ENCODE data around the gene PRKCH.
"Not testable (repeated sequence)": the region's sequence is repeated elsewhere in the genome, so short reads cannot be mapped to it uniquely, and the experiment has no call there.

The PRKCH gene

DNA sequence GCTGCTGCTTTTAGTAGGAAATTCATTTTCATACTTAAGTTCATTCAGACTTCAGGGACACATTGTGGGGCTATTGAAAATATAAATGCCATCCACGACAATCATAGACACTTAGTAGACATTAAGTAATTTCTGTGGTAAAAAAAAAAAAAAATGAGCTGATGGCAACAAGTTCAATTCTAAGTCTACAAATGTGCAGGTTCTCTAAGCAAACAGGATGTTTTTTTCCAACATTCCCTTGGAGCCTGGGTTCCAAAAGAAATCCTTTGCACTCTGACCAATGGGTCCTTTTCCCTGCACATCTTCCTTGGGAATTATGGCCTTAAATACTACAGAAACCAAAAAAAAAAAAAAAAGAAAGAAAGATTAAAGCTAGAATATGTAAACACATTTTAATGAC, 198.4 kb downstream of the PRKCH start:
- DNase-seq = no peak

GRCh38 chr14:61520576-61520975, 199.2 kb downstream of the PRKCH start:
- no peak for DNase-seq

GRCh38 chr14:61521773-61522172, 200.4 kb downstream of the PRKCH start:
- DNase-seq = no peak

DNA sequence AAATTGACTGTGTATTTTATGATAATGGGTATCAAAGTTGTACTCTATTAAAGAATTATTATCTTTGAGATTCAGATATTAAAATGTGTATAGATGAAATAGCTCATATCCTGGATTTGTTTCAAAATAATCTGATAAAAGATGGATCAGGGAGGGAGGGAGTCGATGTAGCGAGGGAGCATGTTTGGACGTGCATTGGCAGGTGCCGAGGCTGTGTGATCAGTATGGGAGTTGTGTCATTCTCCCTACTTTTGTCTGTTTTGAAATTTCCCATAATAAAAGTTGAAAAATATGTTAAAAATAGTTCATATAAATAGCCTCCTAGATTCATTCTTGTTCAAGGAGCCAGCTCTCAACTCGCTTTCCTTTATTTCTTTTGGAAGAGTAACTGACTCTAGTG, 202.4 kb downstream of the PRKCH start:
- DNase-seq = no peak

DNA sequence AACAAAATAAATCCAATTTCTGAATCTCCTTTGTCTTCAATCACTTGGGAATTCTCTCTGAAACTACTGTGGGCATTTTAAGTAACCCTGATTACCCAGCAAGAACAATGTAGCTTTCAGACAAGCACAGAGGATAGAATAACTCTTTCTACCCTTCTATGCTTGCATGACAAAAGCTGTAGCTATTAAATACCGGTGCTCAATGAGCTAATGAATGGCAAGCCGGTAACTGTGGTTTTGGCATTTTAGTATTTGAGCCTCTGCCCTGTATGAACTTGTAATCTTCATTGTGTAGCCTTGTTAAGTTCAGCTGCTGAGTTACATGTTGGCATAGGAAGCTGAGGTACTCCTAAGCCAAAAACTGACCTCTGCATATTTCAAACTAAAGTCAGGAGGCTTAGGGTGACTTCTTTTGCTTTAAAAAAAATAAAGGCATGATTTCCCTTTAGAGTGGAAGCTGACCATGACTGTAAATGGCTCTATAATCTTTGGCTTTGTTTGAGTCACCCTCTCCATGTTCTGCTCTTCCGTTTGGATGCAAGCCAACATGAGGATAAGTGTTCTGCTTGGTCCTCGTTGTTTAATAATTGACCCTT, 202.9 kb downstream of the PRKCH start:
- no peak for DNase-seq

- no peak for DNase-seq
Measured at GRCh38 chr14:61524936-61525292, 203.5 kb downstream of the PRKCH start.

DNA sequence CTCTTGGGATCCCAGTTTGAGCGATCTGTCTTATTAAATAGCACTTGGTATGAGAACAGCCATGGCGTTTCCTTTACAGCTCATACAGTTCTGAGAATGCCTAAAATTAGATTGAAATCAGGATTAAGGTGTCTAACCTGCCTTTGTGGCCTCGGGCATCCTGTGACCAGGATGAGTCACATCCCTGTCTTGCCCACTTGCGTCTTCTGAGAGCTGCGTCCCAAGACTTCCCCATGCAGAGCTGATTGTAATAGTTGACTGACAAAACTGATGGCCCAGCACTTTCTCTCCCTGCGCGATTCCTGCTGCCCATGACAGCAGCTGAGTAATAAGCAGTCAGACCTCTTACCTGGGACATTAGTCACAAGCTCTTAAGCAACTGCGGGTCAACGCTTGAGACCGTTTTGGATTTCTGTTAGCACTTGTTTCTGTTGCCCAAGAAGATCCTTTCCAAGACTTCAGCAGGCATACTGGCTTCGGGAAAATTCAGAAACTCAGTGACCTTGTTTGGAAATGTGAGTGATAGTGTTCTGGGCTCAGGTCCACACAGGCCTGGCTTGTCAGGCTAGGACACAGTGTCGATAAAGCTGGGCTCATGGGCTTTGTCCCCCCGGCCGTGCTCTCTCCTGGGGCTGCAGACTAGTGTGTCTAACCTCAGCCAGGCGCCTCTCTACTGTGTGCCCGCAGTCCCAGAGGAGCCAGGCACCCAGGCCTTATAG, 204.1 kb downstream of the PRKCH start:
- no peak for DNase-seq

DNA sequence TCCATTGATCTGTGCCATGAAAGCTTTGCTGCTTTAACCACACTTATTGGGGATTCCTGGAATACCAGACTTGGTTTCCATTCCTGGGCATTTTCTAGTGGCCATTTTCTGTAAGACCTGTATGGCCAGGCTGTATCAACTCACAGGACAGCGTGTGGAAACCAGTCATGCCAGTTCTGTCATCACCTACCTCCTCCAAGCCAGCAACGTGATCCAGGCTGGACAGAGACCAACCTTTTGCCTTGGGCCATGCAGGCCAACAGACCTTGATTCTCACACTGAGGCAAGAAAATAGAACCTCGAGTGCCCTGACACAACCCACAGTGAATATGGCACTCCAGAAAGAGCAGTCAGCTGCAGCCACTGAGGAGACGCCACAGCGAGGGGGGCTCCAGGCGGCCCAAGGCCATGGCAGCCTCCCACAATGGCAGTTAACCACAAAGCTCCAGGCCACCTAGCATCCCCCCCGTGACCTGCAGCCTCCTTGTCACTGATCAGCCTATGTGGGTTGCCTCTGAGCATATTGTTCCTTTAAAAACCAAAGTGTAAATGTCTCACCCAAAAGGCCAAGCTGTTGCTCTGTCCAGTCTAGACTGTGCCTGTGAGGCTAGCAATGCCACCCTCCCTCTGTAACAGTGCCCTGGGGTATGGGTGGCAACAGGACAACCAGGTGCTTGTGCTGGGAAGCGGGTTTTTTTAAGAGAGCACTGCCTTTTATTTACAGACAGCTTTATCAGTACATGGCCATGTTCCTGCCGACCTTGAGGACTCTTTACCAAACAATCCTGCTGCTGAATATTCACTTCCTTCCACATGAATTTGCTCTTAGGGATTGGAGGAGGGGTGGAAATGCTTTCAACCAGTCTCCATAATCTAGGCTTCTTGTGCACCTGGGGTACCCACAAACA, 205.3 kb downstream of the PRKCH start:
- DNase-seq = no peak

GRCh38 chr14:61527325-61528100, 206.1 kb downstream of the PRKCH start:
- no peak for DNase-seq

DNA sequence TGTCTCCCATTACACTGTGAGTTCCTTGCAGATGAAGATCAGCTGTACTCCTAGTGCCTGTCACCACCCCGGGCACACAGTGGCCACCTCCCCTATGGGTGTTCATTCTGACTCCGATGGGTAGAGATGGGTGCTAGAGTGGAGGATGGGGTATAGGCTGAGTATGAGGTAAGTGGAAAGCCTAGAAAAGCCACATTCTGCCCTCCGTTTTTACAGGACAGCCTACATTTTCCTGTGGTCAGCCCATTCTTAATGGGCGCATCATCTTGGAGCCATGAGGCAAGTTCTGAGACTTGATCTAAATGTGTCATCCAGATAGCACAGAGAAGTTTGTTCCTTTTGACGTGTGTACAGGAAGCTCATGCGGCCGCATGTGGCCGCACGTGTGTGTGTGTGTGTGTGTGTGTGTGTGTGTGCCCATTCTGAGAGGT, 207.2 kb downstream of the PRKCH start:
- DNase-seq = no peak

DNA sequence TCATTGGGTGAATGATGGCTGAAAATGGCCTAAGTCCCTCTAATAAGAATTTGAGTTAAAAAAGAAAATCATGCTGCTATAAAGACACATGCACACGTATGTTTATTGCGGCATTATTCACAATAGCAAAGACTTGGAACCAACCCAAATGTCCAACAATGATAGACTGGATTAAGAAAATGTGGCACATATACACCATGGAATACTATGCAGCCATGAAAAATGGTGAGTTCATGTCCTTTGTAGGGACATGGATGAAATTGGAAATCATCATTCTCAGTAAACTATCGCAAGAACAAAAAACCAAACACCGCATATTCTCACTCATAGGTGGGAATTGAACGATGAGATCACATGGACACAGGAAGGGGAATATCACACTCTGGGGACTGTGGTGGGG, 208.0 kb downstream of the PRKCH start:
- not testable (repeated sequence) for DNase-seq

- DNase-seq = no peak
Measured at GRCh38 chr14:61530296-61530695, 208.9 kb downstream of the PRKCH start.

- no peak for DNase-seq
Measured at GRCh38 chr14:61530896-61531295, 209.5 kb downstream of the PRKCH start.

DNA sequence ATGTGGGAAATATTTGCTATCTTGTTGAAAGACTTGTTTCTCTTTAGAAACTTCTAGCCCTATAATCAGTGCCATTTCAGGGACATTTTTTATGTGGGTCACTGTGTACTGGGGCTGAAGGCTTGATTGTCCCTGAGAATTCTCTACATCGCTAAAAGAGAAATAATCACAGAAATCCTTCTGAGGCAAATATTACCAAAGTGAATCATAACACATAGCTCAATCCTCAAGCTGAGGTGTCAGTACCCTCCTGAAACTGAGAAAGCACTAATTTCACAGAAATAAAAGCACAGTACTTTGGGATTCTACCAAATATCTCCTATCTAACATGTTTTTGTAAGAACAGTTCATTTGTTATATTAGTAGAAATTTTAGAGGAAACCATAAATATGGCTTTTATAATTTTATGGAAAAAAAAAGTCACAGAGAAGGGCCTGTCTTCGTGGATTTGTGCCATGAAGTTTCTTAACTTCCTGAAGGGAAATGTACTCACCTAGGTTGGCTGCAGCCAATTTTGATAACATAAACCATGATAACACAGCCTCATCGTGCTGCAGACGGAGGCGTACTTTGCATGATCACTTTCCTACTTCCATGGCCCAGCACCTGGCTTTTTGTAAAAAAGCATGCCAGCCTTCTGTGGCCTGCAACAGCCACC, 210.2 kb downstream of the PRKCH start:
- no peak for DNase-seq

DNA sequence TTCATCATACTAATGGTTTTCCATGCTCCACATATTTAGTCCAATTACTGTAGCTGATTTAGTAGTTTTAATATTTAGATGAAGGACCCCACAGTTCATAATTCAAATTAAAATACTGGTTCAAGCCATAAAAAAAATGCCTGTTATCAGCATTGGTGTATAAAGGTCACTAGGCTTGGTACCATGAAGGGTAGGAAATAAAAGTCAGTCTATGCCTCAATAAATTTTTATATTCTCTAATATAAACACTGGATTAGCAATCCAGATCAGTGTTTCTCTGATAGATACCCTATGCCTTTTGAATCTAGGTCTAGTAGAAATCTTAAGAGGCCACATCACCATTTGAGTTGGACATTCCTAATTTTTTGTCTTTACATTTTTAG, 210.7 kb downstream of the PRKCH start:
- DNase-seq = no peak

DNA sequence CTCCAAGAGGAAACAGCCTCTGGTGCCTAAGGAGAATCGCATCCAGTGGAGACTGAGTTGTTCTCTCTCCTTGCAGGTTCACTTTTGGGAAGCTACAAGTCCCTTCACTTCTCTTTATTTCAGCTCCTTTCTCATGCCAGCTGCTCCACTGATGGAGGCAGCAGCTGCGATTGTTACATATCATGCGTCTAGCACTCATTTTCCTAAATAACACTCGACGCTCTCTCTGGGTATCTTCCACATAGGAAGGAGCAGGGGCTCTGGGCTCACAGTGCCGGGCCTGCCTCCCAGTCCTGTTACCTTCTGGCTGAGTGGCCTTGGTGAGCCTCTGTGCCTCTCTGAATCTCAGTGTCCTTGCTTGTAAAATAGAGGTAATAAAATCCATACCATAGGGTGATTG, 211.4 kb downstream of the PRKCH start:
- DNase-seq = no peak

DNA sequence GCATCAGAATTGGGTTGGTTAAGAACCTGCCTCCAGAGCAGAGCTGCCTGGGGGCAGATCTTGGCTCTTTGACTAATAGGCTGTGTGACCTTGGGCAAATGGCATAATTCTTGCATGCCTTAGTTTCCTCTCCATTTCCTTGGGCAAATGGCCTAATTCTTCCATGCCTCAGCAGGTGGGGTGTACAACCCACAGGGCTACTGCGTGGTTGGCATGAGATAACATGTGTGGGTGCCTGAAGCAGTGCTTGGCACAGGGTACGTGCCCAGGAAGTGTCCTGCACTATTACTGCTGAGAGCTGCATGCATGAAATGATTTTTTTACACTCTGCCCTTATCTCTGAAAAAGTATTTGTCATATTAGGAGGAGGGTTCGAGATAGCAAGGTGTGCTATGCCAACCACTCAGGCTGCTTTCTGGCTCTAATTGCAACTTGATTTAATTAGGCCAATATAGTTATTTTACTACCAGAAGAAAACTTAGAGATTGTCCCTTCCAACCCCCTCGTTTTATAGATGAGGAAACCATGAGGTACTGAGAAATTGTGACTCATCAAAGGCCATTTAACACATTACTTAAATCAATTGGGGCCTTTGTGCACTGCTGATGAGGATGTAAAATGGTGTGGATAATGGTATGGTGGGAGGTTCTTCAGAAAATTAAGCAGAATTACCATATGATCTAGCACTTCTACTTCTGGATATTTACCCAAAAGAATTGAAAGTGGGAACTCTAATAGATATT, 212.3 kb downstream of the PRKCH start:
- no peak for DNase-seq

- no peak for DNase-seq
Measured at GRCh38 chr14:61535032-61535431, 213.7 kb downstream of the PRKCH start.

- no peak for DNase-seq
Measured at GRCh38 chr14:61535458-61535857, 214.1 kb downstream of the PRKCH start.

GRCh38 chr14:61536661-61537562, 215.5 kb downstream of the PRKCH start:
- DNase-seq = no peak
